ENCODE data around the gene TBC1D2.

Gene TBC1D2

GRCh38 chr9:98236901-98237487 lies 18.5 kb downstream of the TBC1D2 start:
- DNase-seq, result no peak

GRCh38 chr9:98235126-98235525 lies 20.3 kb downstream of the TBC1D2 start:
- no peak for DNase-seq

- no peak for DNase-seq
These were observed 21.1 kb downstream of the TBC1D2 start for GRCh38 chr9:98234245-98234825.

GRCh38 chr9:98232926-98233325 lies 22.5 kb downstream of the TBC1D2 start:
- no peak for DNase-seq

- DNase-seq, result no peak
These were observed 23.5 kb downstream of the TBC1D2 start for GRCh38 chr9:98231770-98232478.

- no peak for DNase-seq
These were observed 24.7 kb downstream of the TBC1D2 start for GRCh38 chr9:98230789-98231188.

GRCh38 chr9:98230304-98230703 lies 25.1 kb downstream of the TBC1D2 start:
- no peak for DNase-seq

GRCh38 chr9:98229620-98230019 lies 25.8 kb downstream of the TBC1D2 start:
- no peak for DNase-seq

GRCh38 chr9:98229090-98229395 lies 26.4 kb downstream of the TBC1D2 start:
- DNase-seq, result no peak

GRCh38 chr9:98228392-98229089 lies 26.9 kb downstream of the TBC1D2 start:
- no peak for DNase-seq

- no peak for DNase-seq
These were observed 27.6 kb downstream of the TBC1D2 start for GRCh38 chr9:98227883-98228282.

- DNase-seq, result peak; percentile 21
These were observed 28.5 kb downstream of the TBC1D2 start for GRCh38 chr9:98226957-98227356.

GRCh38 chr9:98226516-98226915 lies 28.9 kb downstream of the TBC1D2 start:
- no peak for DNase-seq

GRCh38 chr9:98225015-98225442 lies 30.4 kb downstream of the TBC1D2 start:
- peak; percentile 30 for DNase-seq

GRCh38 chr9:98222885-98223691 lies 32.4 kb downstream of the TBC1D2 start:
- no peak for DNase-seq

- no peak for DNase-seq
These were observed 34.5 kb downstream of the TBC1D2 start for GRCh38 chr9:98220911-98221310.

GRCh38 chr9:98219794-98220370 lies 35.6 kb downstream of the TBC1D2 start:
- DNase-seq, result no peak

- DNase-seq, result no peak
These were observed 36.1 kb downstream of the TBC1D2 start for GRCh38 chr9:98219364-98219716.

- no peak for DNase-seq
These were observed 36.7 kb downstream of the TBC1D2 start for GRCh38 chr9:98218562-98219363.

GRCh38 chr9:98217255-98217654 lies 38.2 kb downstream of the TBC1D2 start:
- no peak for DNase-seq

- no peak for DNase-seq
These were observed 39.1 kb downstream of the TBC1D2 start for GRCh38 chr9:98216391-98216790.

GRCh38 chr9:98215821-98216220 lies 39.6 kb downstream of the TBC1D2 start:
- DNase-seq, result no peak
